HG02759 (cell line): ENCODE results near the gene SAMHD1.
"Not testable (repeated sequence)": the region's sequence is repeated elsewhere in the genome, so short reads cannot be mapped to it uniquely, and the experiment has no call there.

Experiments used
- ATAC-seq: cut with Tn5 transposase; IDR thresholded peaks from one replicate; pipeline ENCODE4 v1.9.1; 2021; ENCODE audit warnings: mild to moderate bottlenecking, moderate library complexity; ENCODE audit not compliant: unreplicated experiment

The SAMHD1 gene

GRCh38 chr20:36917943-36918342, 33.6 kb downstream of the SAMHD1 start:
- ATAC-seq, result no peak

DNA sequence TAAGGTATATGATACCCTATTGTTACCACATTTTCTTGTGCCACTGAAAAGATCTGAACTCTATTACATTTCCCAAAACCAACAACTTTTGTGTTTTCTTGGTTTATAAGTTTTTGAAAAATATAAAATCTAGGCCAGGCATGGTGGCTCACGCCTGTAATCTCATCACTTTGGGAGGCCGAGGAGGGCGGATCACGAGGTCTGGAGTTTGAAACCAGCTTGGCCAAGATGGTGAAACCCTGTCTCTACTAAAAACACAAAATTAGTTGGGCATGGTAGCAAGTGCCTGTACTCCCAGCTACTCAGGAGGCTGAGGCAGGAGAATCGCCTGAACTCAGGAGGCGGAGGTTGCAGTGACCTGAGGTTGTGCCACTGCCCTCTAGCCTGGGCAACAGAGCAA, 34.3 kb downstream of the SAMHD1 start:
- no peak for ATAC-seq

- ATAC-seq, result no peak
Observed at GRCh38 chr20:36916199-36916598, 35.3 kb downstream of the SAMHD1 start.

GRCh38 chr20:36908603-36909002, 42.9 kb downstream of the SAMHD1 start:
- ATAC-seq, result no peak

- ATAC-seq, result not testable (repeated sequence)
Observed at GRCh38 chr20:36906086-36906485, 45.4 kb downstream of the SAMHD1 start.

DNA sequence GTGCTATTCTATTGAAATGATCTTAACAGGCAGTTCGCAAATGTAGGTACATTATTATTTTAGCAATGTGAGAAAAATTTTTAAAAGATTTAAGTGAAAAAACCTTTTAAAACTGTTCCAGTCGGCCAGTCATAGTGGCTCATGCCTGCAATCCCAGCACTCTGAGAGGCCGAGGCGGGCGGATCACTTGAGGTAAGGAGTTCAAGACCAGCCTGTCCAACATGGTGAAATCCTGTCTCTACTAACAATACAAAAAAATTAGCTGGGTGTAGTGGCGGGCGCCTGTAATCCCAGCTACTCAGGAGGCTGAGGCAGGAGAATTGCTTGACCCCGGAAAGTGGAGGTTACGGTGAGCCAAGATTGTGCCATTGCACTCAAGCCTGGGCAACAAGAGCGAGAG, 45.9 kb downstream of the SAMHD1 start:
- ATAC-seq, result not testable (repeated sequence)

DNA sequence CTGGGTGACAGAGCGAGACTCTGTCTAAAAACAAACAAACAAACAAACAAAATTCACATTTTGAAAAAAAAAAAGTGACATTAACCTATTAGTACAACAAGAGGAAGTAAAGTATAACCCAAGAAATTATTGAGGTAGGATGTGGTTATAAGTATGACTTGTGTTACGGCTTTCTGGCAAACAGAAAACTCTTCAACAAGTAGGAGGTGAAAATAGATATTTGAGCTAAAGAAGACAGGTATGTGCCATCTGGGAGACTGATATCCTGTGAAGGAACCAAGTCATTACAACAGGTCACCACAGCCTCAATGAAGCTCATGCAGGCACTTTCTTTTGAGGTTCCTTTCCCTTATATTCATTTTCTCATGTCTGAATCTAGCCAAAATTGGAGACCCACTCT, 46.8 kb downstream of the SAMHD1 start:
- no peak for ATAC-seq

GRCh38 chr20:36895036-36895435, 56.5 kb downstream of the SAMHD1 start:
- ATAC-seq, result no peak

DNA sequence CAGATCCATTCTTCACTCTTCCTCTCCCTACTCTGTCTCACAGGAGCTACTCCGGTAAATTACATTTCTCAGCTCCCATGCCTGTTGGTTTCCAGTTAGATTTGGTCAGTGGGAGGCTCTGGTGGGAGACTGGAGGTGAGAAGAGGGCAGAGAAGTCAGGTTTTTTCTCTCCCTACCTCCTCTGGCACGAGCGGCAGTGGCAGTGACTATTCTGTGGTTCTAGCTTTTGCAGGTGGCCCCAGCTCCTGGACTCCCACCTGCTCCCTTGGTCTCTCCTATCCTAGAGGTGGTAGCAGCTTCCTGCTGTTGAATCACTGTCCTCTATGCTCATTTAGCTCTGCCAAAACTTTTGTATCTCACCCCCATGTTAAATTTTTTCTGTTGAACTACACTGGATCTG, 57.7 kb downstream of the SAMHD1 start:
- ATAC-seq, result no peak

DNA sequence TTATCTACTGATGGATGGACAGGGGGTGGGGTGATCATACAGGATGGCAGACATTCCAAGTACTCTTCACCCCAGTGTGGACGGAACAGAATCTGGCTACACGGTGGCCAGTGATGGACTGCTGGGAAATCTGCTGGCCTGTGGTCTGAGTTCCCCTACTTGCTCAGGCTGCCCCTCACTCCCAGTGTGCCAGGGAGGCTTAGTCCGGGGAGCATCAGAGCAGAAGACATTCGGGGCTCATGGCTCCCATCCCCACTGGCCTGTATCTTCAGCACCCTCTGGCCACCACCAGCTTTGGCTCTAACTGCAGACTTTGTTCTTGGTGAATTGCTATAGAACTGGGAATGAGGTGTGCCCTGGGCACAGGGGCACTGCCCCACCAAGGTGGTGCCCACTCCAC, 60.3 kb downstream of the SAMHD1 start:
- no peak for ATAC-seq

DNA sequence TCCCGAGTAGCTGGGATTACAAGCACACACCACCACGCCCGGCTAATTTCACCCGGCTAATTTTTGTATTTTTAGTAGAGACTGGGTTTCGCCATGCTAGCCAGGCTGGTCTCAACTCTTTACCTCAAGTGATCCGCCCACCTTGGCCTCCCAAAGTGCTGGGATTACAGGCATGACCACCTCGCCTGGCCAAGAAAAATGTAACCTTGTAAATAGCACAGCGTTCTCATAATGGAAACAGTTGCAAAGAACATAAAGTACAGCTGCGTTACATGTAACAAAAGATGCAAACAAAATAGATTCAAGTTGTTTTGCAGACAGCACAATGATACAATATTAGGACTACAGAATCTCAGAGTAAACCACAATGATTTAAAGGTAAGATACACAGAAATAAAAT, 60.9 kb downstream of the SAMHD1 start:
- no peak for ATAC-seq

DNA sequence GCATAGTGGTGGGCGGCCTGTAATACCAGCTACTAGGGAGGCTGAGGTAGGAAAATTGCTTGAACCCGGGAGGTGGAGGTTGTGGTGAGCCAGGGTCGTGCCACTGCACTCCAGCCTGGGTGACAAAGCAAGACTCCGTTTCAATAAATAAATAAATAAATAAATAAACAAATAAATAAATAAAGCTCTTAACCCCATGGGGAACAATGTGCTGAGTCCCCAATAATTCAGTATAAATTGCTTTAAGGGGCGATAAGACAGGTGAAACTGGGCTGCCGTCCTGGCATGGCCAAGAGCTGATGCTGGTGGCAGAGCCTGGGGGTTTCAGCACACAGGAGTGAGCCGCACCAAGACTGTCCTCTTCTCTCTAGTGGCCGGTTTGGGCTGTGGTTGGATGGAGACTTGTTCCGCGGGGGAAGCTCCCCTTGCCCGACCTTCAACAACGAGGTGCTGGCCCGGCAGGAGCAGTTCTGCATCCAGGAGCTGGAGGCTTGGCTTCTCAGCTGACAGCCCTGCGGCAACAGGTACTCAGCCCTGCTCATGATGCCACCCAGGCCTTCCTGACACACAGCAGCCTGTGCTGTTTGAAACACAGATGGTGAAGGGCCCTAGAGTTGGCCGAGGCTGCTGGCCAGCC, 62.5 kb downstream of the SAMHD1 start:
- ATAC-seq, result no peak

- no peak for ATAC-seq
Observed at GRCh38 chr20:36887752-36888090, 63.8 kb downstream of the SAMHD1 start.

DNA sequence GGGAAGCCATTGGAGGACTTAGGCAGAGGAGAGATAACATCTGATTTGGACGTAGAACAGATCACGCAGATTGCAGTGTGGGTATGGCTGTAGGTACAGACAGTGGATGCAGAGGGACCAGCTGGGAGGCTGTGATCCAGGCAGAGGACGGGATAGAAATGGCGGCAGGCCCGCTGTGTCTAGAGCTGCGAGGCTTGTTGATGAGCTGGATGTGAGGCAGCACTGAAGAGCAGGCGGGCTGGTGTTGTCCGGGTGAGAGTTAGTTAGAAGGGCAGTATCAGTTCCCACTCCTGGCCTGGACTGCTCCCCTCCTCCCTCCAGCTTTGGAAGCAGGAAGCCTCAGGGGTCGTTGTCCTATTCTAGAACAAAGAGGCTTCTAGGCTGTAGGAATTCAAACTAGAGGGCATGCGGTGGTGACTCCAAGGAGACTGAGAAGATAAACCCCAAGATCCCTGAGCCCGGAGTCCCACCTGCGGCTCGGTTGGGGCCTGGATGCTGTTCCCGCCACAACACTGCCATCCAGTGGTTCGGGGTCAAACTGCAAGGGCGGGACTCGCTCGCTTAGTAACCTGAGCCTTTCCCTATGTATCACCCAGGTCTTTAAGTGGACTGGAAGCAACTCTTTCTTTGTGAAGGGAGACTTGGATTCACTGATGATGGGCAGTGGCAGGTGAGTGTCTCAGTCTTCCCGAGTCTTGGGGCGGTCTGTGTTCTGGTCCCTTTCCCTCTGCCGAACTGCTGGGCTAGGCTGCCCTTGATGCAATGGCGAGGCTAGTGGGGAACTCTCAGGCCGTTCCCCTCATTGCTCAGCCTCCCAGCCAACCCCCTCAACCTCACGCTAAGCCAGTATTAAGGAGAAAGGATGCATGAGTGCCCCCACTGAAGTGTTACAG, 64.4 kb downstream of the SAMHD1 start:
- ATAC-seq, result peak; percentile 71

DNA sequence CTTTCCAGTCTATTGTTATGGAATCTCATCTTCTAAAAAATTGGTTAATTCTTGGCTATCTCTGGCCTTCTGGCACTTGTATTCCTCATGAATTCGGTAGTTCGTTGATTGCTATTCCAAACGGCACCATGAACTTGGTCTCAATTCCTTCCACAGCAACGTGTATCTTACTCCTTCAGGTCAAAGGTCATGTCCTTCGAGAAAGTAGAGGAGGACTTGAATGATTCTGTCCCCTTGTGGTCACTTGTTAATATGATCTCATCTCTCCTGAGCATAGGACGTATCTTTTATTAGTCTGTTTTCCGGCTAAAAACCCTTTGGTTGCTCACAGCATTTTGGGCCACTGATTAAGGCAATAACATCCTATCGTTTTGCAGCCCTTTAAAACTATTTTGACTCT, 66.2 kb downstream of the SAMHD1 start:
- no peak for ATAC-seq

DNA sequence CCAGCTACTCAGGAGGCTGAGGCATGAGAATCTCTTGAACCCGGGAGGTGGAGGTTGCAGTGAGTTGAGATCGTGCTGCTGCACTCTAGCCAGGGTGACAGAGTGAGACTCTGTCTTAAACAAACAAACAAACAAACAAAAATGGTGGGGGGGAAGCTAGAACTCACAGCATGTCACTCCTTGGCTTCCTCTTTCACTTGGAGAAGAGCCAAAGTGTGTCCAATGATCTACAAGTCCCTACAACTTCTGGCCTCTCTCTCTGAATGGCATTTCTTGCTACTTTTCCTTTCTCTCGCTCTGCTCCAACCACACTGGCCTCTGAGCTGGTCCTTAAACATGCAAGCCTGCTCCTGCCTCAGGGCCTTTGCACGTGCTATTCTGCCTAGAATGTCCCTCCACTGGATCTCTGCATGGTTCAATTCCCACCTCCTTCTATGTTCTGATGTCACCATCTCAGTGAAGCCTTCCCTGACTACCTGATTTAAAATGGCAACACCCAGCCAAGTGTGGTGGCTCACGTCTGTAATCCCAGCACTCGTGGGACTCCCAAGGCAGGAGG, 67.5 kb downstream of the SAMHD1 start:
- ATAC-seq, result no peak

DNA sequence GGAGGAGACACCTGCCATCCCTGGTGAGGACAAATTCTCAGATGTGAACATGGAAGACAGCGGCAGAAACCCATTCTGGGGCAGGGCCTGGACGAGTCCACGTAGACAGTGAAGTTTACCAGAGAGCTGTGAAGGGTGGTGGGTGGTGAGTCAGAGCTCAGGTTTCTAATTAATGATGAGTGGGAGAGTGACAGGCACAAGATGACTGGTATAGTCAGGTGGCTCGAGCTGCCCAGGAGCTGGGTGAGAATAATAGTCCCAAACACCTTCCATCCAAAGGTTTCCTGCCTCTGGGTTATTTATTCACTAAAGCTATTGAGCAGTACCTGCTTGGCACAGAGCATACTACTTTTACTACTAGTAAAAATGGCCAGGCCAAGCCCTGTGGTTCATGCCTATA, 69.6 kb downstream of the SAMHD1 start:
- no peak for ATAC-seq

DNA sequence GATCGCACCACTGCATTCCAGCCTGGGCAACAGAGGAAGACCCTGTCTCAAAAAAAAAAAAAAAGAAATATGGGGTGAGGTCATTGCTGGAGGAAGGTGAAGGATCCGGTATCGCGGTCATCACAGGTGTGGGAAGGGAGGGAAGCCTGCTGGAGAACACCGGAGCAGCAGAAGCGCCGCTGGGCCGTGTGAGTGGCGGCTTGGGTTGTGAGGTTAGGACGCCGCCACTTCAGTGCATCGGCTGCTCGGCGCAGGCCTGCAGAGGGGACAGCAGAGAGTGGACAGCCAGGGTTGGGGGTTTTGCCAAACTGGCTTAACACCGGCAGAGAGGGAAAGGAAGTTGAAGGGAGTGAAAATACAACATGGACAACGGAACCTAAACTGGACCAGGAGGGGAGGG, 70.2 kb downstream of the SAMHD1 start:
- ATAC-seq, result no peak

GRCh38 chr20:36880741-36881250, 70.7 kb downstream of the SAMHD1 start:
- ATAC-seq, result no peak

DNA sequence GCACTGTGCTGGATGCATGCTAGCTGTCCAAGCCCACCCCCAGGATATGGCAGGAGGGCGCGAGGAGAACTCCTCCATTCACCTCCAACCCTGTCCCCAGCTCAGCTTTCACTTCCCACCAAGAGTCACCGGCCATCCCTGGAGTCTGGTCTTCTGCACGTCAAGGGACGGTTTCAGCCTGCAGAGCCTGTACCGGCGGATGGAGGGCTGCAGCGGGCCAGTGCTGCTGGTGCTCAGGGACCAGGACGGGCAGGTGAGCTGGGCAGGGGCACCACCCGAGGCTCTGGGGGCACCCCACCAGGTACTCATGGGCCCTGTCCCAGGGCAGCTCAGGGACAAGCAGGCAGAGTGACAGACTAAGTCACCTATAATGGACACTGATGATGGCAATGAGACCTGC, 72.6 kb downstream of the SAMHD1 start:
- ATAC-seq, result no peak

DNA sequence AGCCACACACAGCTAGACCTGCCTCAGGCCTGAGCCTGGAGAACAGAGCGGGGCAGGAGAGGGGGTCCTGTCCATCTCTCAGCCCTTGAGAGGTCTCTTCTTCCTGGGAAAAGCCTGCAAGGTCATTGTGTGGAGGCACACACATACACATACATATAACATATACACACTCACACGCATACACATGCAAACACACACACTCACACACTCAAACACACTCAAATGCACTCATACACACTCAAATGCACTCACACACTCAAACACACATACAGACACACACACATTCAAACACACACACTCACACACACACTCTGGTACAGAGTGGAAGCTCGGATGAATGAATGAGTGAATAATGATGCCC, 75.1 kb downstream of the SAMHD1 start:
- ATAC-seq, result no peak
